A673 (cell line): ENCODE data around the gene SLMAP.

ENCODE experiments used
- CTCF ChIP-seq: fragments of 300-800, 200-600 bp; sonication (generic); conservative IDR thresholded peaks from 2 replicates; pipeline ENCODE4 v1.5.1; 2017; ENCODE audit warnings: low read depth, mild to moderate bottlenecking, antibody characterized with exemption, low read length, moderate library complexity, mixed read lengths
- EZH2 ChIP-seq: fragments of 200-600 bp; sonication (generic); IDR thresholded peaks from 2 replicates; pipeline ENCODE4 v1.6.1; 2017; ENCODE audit warnings: borderline replicate concordance, low read depth, mild to moderate bottlenecking, mixed read lengths, antibody characterized with exemption, low read length; ENCODE audit not compliant: poor library complexity, severe bottlenecking

DNA sequence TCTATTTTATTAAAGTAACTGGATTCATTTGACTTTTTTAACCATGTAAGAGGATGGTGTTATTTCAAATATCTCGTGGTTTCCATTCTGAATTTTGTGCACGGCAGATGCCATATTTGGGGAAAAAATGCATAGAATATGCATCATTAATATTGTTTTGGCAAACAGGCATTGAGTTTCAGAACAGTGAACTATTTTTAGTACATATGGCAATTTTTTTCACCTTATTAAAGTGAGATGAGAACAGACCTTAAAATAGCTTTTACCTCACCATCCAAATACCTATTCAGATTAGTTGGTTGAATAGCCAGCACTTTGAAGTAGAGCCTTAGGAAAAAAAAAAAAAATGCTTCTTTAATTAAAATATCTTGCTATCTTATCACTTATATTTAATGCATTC, 134.8 kb downstream of the SLMAP start:
- no peak for TF ChIP-seq CTCF
- no peak for TF ChIP-seq EZH2
